ENCODE results near the gene HNRNPA3.
A peak's percentile ranks its signal among the peaks of the same experiment; 100 is the strongest.
"Not testable (repeated sequence)": the region's sequence is repeated elsewhere in the genome, so short reads cannot be mapped to it uniquely, and the experiment has no call there.

HNRNPA3 gene

GRCh38 chr2:177232098-177232704, 19.6 kb downstream of the HNRNPA3 start:
- no peak for DNase-seq (ENCODE audit: low read depth in 2 of 2)

DNA sequence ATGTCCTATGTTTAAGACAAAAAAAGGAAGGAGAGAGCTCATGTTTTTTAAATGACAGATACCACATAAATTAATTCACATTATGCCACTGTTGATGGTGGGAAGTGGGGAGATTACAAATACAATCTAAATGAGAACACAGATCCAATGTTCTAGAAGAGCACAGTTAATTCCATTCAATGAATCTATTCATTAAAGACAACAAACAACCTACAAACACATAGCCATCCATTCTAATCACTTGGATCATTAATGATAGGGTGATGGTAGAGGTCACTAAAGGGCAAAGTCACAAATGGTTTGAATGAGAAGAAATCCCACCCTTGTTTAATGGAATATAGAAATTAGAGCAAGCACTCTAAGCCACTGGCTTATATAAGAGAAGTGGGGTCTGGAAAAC, 21.7 kb downstream of the HNRNPA3 start:
- DNase-seq (ENCODE audit: low read depth in 2 of 2) = no peak

- DNase-seq (ENCODE audit: low read depth in 2 of 2) = no peak
Observed at GRCh38 chr2:177235855-177236437, 23.4 kb downstream of the HNRNPA3 start.

DNA sequence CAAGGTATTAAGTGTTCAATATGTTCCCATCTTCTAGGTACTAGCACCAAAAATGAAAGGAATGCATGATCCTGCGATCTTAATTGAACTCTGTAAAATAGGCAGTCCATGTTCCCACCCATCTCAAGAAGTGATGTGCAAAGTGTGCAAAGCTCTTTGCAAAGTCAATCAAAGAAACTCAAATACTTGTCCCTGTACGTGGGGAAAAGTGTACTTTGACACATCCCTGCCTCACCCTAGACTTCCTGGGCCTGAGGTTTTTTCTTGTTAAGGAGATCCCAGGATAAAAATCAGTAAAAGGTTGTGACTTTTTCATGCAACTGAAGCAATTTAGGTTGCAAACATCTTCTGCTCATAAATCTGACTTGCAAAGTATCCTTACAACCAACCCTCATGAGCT, 25.3 kb downstream of the HNRNPA3 start:
- DNase-seq (ENCODE audit: low read depth in 2 of 2) = no peak

DNA sequence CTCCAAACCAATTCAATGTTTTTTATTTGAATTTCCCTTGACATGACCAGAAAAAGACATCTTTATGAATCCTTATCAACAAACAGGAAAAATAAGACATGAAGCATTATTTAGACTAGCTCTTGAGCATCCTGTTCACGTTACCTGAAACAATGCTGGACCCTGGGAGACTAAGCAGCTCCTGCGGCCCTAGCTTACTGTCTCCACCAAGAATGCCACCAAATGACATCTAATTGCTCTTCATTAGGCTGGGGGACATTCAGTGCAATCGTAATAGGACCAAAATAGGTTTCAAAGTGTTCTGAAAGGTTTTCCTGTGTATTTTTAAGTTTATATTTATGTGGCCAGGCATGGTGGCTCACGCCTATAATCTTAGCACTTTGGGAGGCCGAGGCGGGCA, 26.5 kb downstream of the HNRNPA3 start:
- DNase-seq (ENCODE audit: low read depth in 2 of 2) = no peak

DNA sequence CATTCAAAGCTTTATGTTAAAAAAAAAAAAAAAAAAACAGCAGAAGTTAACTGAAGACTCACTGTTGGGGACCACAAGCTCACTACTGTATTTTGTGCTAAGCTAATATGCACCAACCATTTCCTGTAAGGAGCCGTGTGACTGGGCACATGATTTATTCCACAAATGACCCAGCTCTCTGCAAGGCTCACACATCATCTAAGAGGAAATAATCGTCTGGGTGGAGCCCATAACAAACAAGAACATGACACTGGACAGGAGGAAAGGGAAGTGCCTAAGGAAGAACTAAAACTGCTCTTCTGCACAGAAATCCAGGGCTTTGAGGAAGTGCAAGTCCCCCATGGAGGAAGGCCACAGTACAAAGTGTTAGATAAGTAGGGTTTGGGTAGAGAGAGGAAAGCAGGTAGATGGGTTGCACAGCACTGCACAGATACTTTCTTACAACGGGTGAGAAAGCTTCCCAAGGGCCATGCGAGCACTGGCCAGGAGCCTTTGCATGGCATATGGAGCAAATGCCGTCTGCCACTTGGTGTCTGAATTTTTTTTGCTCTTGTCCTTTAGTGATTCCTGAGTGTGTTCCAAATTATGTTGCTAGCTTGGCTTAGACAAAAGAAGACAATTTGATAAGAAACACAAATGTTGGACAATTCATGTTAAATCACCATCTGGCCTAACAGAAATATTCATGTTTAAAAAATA, 27.5 kb downstream of the HNRNPA3 start:
- DNase-seq (ENCODE audit: low read depth in 2 of 2) = peak in 1 of 2 donors; percentile 15

- no peak for DNase-seq (ENCODE audit: low read depth in 2 of 2)
Observed at GRCh38 chr2:177241711-177242120, 29.1 kb downstream of the HNRNPA3 start.

GRCh38 chr2:177242121-177242987, 29.8 kb downstream of the HNRNPA3 start:
- DNase-seq (ENCODE audit: low read depth in 2 of 2) = no peak

- no peak for DNase-seq (ENCODE audit: low read depth in 2 of 2)
Observed at GRCh38 chr2:177243073-177243472, 30.5 kb downstream of the HNRNPA3 start.

DNA sequence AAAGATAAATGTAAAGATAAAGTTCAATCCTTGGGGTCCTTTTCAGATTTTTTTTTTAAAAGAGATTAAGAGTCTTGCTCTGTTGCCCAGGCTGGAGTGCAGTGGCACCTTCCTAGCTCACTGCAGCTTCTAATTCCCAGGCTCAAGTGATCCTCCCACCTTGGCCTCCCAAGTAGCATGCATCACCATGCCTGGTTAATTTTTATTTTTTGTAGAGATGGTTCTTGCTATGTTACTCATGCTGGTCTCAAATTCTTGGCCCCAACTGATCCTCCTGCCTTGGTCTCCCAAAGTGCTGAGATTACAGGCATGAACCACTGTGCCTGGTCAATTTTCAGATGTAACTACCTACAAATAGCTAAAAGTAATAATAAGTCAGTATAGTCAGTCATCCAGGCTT, 30.9 kb downstream of the HNRNPA3 start:
- no peak for DNase-seq (ENCODE audit: low read depth in 2 of 2)

- no peak for DNase-seq (ENCODE audit: low read depth in 2 of 2)
Observed at GRCh38 chr2:177244244-177244771, 31.7 kb downstream of the HNRNPA3 start.

DNA sequence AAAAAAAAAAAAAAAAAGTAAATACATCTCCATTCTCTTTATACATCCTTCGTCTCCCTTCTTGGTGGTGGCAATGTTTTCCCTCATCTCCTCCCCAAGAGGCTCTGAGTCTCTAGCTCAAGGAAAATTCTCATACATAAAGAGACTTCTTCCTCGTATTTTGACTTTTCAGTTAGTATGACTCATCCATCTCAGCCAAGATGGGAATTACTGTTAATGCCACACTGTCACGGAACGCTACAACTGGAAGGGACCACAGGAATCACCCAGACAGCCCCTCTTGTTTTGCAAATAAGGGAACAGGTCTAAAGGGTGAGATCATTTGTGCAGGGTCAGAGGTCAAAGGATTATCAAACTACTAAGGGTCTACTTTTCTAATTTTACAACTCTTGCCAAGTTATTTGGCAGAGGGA, 32.4 kb downstream of the HNRNPA3 start:
- DNase-seq (ENCODE audit: low read depth in 2 of 2) = no peak

DNA sequence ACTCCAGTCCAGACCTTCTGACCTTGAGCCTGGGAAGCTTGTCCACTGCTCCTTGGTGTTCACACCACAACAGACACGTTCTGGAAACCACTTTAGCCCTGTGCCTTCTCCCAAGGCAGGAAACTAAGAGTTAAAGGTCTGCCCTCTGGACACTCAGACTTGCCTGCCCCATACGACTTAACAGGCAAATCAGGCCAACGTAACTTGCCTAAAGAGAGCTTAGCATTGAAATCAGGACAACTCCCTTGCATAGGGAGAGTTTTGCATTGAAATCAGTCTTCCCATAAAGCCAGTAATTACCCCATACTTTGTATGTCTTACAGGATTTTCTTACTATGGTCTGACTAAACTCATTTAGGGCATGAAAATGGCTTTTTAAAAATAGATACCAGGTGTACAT, 33.4 kb downstream of the HNRNPA3 start:
- DNase-seq (ENCODE audit: low read depth in 2 of 2) = no peak

GRCh38 chr2:177246523-177247030, 34.0 kb downstream of the HNRNPA3 start:
- DNase-seq (ENCODE audit: low read depth in 2 of 2) = not testable (repeated sequence)

DNA sequence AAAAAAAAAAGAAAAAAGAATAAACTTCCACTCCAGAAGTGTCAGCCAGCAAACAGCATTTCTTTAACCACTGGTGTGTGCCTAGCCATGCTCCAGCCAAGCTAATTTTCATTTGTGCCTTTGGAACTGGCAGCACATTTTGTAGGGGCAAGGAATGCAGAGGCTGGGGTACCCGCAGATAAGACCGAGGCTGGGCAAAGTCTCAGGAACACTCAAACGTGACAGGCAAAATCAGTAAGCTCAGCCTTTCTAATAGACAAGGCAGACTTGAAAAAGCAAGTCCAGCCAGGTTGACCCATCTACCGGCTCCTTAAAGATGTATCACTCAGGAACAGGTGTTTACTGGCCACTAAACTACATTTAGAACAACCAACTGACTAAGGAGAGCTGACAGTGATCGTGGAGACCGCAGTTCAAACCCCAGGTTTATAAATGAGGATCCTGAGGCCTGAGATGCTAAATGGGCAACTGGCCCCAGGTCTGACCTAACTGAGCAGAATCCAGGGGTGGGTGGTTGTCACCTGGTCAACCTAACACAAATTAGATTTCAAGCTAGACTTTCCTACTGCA, 35.2 kb downstream of the HNRNPA3 start:
- DNase-seq (ENCODE audit: low read depth in 2 of 2) = no peak

- no peak for DNase-seq (ENCODE audit: low read depth in 2 of 2)
Observed at GRCh38 chr2:177249038-177249437, 36.4 kb downstream of the HNRNPA3 start.

DNA sequence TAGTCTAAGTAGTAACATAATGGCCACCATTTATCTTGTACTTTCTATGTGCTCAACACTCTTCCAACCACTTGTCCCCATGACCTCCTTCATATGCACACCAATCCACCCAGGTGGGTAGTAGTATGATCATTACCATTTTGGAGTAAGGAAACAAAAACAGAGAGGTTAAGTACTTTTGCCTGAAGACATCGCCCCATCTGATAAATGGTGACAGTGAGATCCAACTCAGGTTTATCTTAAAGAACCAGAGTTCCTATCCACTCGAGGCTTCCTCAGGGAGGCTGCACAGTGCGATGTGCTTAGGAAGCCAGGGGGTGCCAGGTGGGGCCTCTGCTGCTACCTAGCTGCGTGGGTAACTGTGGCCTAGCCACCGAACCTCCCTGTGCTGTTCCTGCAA, 37.9 kb downstream of the HNRNPA3 start:
- no peak for DNase-seq (ENCODE audit: low read depth in 2 of 2)

DNA sequence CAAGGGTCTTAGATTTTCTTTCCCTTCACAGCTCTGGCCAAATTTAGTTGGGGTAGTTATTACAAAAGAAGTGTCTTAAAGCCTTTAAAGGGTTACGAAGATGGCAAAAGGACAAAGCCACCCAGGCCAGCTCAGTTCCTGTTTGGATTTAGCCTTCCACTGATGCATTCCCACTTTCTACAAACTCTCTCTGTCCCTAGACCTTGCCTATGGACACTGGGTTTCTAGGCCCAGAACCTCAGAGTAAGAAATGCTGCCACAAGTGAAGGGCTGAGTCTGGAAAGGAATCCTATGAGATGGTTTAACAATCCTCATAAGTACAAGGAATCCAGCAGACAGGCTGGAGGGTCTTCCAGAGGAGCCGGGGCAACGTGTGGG, 38.6 kb downstream of the HNRNPA3 start:
- DNase-seq (ENCODE audit: low read depth in 2 of 2) = no peak

DNA sequence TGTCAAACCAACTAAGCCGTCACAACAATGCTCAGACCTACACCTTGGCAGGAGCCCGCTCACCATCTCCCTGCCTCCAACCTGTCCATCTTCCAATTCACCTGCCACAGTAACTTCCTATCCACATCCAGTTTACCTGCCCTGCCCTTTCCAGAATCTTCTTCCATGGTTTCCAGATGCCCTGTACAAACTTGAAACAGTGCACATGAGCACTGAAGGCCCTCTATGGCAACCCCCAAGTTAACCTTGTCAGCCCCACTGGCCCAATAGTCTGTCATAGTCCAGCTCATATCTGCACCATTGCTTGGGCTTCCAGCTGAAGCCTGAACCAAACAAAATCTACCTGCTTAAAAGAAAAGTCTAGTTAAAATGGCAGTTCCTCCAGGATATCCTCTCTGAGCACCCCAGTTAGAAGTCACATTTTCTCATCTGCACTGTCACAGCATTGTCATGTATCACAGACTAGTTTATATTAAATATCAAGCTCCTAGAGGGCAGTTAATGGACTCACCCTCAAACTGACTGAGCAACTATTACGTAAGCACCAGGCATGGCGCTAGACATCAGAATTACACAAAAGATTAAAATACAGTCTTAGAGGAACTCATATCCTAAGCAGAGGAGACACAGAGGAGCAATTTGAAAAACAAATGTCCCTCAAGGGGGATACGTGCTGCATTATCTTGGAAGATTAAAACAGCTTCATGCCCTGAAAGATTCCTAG, 40.4 kb downstream of the HNRNPA3 start:
- DNase-seq (ENCODE audit: low read depth in 2 of 2) = no peak

DNA sequence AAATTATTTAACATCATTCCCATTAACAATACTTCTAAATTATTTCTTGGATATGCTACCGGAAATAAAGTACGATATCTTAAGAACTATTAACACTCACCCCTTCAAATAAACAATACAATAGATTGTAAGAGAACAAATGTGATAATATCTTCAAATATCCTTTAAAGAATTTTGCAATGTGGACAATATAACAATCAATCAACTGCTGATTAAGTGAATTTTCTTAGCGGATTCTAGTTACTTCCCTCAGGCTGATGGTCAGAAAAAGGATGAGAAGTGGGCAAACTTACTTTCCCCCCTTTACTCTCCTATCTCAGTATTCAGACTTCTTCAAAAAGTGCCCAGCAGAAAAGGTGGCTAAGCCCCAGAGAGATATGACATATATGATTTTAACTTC, 41.1 kb downstream of the HNRNPA3 start:
- no peak for DNase-seq (ENCODE audit: low read depth in 2 of 2)
